ENCODE results near the gene GPR101. TPM values are rescaled to one million over a fixed set of nuclear protein-coding genes. Genes with fewer than 3 reads are reported as not detected.
"Not testable (repeated sequence)": the region's sequence is repeated elsewhere in the genome, so short reads cannot be mapped to it uniquely, and the experiment has no call there.

The GPR101 gene
- total RNA-seq, 1 experiment from 2014 or later = not detected

- DNase-seq (ENCODE audit: low spot score) = no peak
- in situ Hi-C loops (cut with HindIII; ENCODE audit: low sequenced_read_pairs) = no loop called here
These were observed 2.8 kb downstream of the GPR101 start for GRCh38 chrX:137031039-137031438.

- in situ Hi-C loops (cut with HindIII; ENCODE audit: low sequenced_read_pairs) = no loop called here
These were observed 5.1 kb downstream of the GPR101 start for GRCh38 chrX:137028699-137029098.

GRCh38 chrX:137025930-137026329, 7.9 kb downstream of the GPR101 start:
- in situ Hi-C loops (cut with HindIII; ENCODE audit: low sequenced_read_pairs) = no loop called here
- no peak for DNase-seq (ENCODE audit: low spot score)

More at GRCh38 chrX:137028699-137029098, 5.1 kb downstream of the GPR101 start:
- no peak for DNase-seq (ENCODE audit: low spot score)

- DNase-seq (ENCODE audit: low spot score); in situ Hi-C loops (cut with HindIII; ENCODE audit: low sequenced_read_pairs): not testable (repeated sequence)
These were observed 33.6 kb downstream of the GPR101 start for GRCh38 chrX:137000236-137000635.

GRCh38 chrX:136999024-136999423, 34.8 kb downstream of the GPR101 start:
- no peak for DNase-seq (ENCODE audit: low spot score)
- in situ Hi-C loops (cut with HindIII; ENCODE audit: low sequenced_read_pairs) = no loop called here

Other genes starting within 250 kb of the GPR101 start
- 433 and 563 TPM in 2 replicates for gene RBMX, start 153.3 kb downstream of the GPR101 start, total RNA-seq (2014; rRNA removed; shearing (Covaris generic))

Measured in G401 (cell line).